Ovary (tissue), 3 donors: ENCODE measurements around the gene SEMA6C.

Experiments used
- CTCF ChIP-seq, 3 donors: fragments of 450-650 bp in 2 of 3; fragments of 200-600 bp in 1 of 3; IDR thresholded peaks; one replicate each; pipeline versions ENCODE4 v1.5.1 to v1.8.0; 2016 to 2022; ENCODE audit warnings: antibody characterized with exemption in 3 of 3, mild to moderate bottlenecking in 1 of 3
- EP300 ChIP-seq: sonication (generic); formaldehyde crosslinking; IDR thresholded peaks from one replicate; pipeline ENCODE4 v1.6.1; 2017; ENCODE audit warnings: antibody characterized with exemption
- POLR2A ChIP-seq: fragments of 450-650 bp; IDR thresholded peaks from one replicate; pipeline ENCODE4 v1.6.1; 2017; ENCODE audit warnings: antibody characterized with exemption, mild to moderate bottlenecking, moderate library complexity
- donor health status: DM: no; HTN: no; CAD: no.

GRCh38 chr1:151113877-151114276, 32.6 kb downstream of the SEMA6C start:
- TF ChIP-seq CTCF (IDR thresholded peaks at IDR 0.05) (no peak), POLR2A (no peak), EP300 (no peak)
